Measurements from ENCODE around the gene PVALB. TPM values are rescaled to one million over a fixed set of nuclear protein-coding genes. Genes with fewer than 3 reads are reported as not detected.
A peak's percentile ranks its signal among the peaks of the same experiment; 100 is the strongest.

PVALB gene
- total and polyA plus RNA-seq, 2 of the 4 experiments (the other 2 are of a cell fraction), result not detected

GRCh38 chr22:36862251-36863242, 45.7 kb upstream of the PVALB start:
- intact Hi-C loops (cut with micrococcal nuclease) (no loop called here), in situ Hi-C loops (cut with MboI; ENCODE audit: low sequenced_read_pairs) (no loop called here), dilution Hi-C loops (cut with HindIII; ENCODE audit: low sequenced_read_pairs, unreplicated experiment) (no loop called here)
- WGBS, 2 experiments (ENCODE audit: extremely low coverage in 2 of 2, insufficient read length in 1 of 2), result 46% methylated on average over 5 of the region's 26 CpGs; no CpG with 5 or more reads in 1 of the 2 experiments
- no peaks in the 10 kb centered on the region for H3K9me1 ChIP-seq (ENCODE audit: insufficient read depth, low read length)
- no peak overlapping the region for H2BK5ac ChIP-seq (ENCODE audit: low read depth, low read length, poor library complexity, severe bottlenecking)
- H4K20me1 ChIP-seq (ENCODE audit: insufficient read depth, low read length), result no peaks in the 10 kb centered on the region; the same call in 1 of the 2 replicates
- ATAC-seq (ENCODE audit: low read depth), result no peak
- H3K4ac ChIP-seq (ENCODE audit: low read depth, low read length), result no peak overlapping the region
- H3K9me3 ChIP-seq (ENCODE audit: control insufficient read depth, insufficient read depth, low read length), result no peaks in the 10 kb centered on the region
- H2AK9ac ChIP-seq (replicated peaks; ENCODE audit: low read depth, low read length, poor library complexity), result no peak overlapping the region
- no peak overlapping the region for H3K4me2 ChIP-seq (ENCODE audit: low read depth, low read length)
- no peak overlapping the region for H3K27ac ChIP-seq (ENCODE audit: insufficient read depth, low read length)
- H3K23ac ChIP-seq (ENCODE audit: low read depth, low read length), result no peak overlapping the region
- no peaks in the 10 kb centered on the region for H3K79me1 ChIP-seq (ENCODE audit: low read depth in 1 of 2, low read length in 2 of 2)
- H4K91ac ChIP-seq (ENCODE audit: insufficient read depth, low read depth, low read length), result no peak overlapping the region
- TF ChIP-seq CEBPB (IDR thresholded peaks at IDR 0.05; ENCODE audit: low read depth, low read length) (no peak), MXI1 (IDR thresholded peaks at IDR 0.05; ENCODE audit: borderline replicate concordance, low read depth, low read length) (no peak), CHD1 (IDR thresholded peaks at IDR 0.05; ENCODE audit: low read depth, low read length) (no peak), MAFK (IDR thresholded peaks at IDR 0.05; ENCODE audit: low read depth, low read length) (no peak), RAD21 (IDR thresholded peaks at IDR 0.05; ENCODE audit: low read length) (no peak)
- BruUV-seq (replicated peaks), result no TSS peak
- H3K56ac ChIP-seq (ENCODE audit: extremely low read depth, insufficient read depth, low read length), result no peak overlapping the region
- H3K27me3 ChIP-seq (ENCODE audit: control insufficient read depth, insufficient read depth, low read length), result peaks cover 19% of the 10 kb centered on the region
- no peak overlapping the region for H3K4me3 ChIP-seq (ENCODE audit: insufficient read depth, low read depth, low read length)
- H4K8ac ChIP-seq (ENCODE audit: low read depth in 2 of 2, low read length in 2 of 2), result no peak overlapping the region
- no peak overlapping the region for H3K9ac ChIP-seq (ENCODE audit: low read depth, low read length)
- no peaks in the 10 kb centered on the region for H3K36me3 ChIP-seq (ENCODE audit: control insufficient read depth, insufficient read depth, low read length)
- POLR2A ChIA-PET (ENCODE audit: unreplicated experiment), result interaction anchor here (0.6 kb wide), 1 partner anchor 590 kb away, joined by 6 read pairs; no protein-coding TSS in a partner anchor
- H3K14ac ChIP-seq (replicated peaks; ENCODE audit: low read depth, low read length), result no peak overlapping the region
- H3K4me1 ChIP-seq (ENCODE audit: control insufficient read depth, insufficient read depth, low read length), result no peaks in the 10 kb centered on the region
- CTCF ChIA-PET, result no interaction called here
- H2AK5ac ChIP-seq (ENCODE audit: low read depth, low read length), result no peak overlapping the region
- DNase-seq, result no peak
- H4K5ac ChIP-seq (ENCODE audit: low read depth, low read length), result no peak overlapping the region
- no peak overlapping the region for H2BK20ac ChIP-seq (ENCODE audit: low read depth, low read length)
- peak overlapping the region; percentile 30 for H2AFZ ChIP-seq (replicated peaks; ENCODE audit: low read length, poor library complexity)
- no peak overlapping the region for H2BK15ac ChIP-seq (ENCODE audit: low read depth, low read length)
- no peak overlapping the region for H2BK120ac ChIP-seq (ENCODE audit: low read depth, low read length)
- no peak overlapping the region for H3K18ac ChIP-seq (ENCODE audit: low read depth, low read length)
